GM11168 (cell line): ENCODE data around the gene BCL11A.

Experiments
- in situ Hi-C: fragments of 300-500 bp; cut with MboI; formaldehyde crosslinking; loops from one replicate; pipeline ENCODE4 v1.12.0; 2022; ENCODE audit warnings: low sequenced_read_pairs; ENCODE audit not compliant: unreplicated experiment

BCL11A gene

DNA sequence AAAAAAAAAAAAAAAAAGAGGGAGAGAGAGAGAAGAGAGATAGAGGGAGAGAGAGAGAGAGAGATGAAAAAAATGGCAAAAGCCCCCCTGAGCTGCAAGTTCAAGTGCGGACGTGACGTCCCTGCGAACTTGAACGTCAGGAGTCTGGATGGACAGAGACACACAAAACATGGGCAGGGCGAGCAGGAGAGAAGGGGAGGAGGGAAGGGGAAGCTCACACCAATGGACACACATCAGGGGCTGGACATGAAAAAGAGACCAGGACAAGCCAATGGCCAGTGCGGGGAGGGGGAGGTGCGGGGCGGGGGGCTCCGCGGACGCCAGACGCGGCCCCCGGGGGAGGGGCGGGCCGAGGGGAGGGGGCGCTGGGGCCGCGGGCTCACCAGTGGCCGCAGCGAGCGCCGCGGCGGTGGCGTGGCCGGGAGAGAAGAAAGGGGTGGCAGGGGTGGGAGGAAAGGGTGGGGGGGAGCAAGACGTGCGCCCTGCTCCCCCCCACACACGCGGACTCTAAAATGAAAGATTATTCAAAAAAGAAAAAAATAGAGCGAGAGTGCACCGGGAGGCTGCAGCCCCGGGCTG is at the start of gene BCL11A:
Gene BCL11A (minus strand): TSS at position 160 of the 579 bp plus-strand sequence. CDS start 384 bp downstream, outside the sequence.
- in situ Hi-C loops: loop anchor here (25.0 kb wide), 1 partner anchor 391 kb away; no protein-coding TSS in a partner anchor

DNA sequence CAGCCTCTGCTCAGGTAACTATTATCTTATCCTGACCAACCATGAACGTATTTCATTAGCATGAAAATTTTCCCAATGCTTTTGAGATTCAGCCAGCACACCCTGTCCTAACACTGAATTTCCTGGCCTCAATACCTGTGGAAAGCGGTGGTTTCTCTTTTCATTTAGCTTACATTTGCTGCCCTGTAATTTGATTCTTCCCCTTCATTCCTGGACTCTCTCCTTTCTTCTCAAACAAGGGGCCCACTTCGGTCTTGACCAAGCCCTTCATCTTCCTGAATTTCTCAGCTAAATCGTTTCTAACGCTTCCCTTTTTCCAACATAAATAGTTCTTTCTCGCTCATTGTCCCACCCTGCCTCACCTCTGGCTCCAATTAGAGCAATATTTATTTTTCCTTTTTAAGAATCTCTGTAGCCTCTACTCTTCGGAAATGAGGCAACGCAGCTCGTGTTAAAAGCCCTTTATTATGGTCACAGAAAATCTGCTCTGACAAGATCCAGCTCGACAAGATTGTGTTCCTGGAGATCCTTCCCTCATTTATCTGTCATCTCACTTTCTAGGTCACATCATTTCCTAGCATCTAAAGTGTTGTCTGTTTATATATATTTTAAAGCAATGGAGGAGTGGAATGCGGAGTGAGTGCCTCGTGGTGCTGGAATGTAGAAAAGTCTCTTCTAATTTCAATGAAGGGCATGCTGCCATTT is 49.5 kb upstream of the BCL11A start:
- in situ Hi-C loops: no loop called here

GRCh38 chr2:60602388-60602787 is 48.9 kb upstream of the BCL11A start:
- in situ Hi-C loops: no loop called here

- in situ Hi-C loops: no loop called here
These were observed 44.8 kb upstream of the BCL11A start for GRCh38 chr2:60598271-60598670.

GRCh38 chr2:60597346-60597745 is 43.9 kb upstream of the BCL11A start:
- in situ Hi-C loops: no loop called here

DNA sequence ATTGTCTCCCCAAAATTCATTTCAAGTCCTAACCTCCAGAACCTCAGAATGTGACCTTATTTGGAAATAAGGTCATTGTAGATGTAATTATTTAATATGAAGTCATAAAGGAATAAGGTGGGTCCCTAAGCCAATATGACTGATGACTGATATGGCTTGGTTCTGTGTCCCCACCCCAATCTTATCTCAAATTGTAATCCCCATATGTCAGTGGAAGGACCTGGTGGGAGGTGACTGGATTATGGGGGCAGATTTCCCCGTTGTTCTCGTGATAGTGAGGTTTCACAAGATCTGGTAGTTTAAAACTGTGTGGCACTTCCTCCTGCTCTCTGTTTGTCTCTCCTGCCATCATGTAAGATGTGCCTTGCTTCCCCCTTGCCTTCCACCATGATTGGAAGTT is 43.0 kb upstream of the BCL11A start:
- in situ Hi-C loops: no loop called here

- in situ Hi-C loops: no loop called here
These were observed 42.5 kb upstream of the BCL11A start for GRCh38 chr2:60595953-60596352.

GRCh38 chr2:60589104-60589503 is 35.6 kb upstream of the BCL11A start:
- in situ Hi-C loops: no loop called here

- in situ Hi-C loops: no loop called here
These were observed 32.6 kb upstream of the BCL11A start for GRCh38 chr2:60586081-60586480.

GRCh38 chr2:60585276-60585675 is 31.8 kb upstream of the BCL11A start:
- in situ Hi-C loops: no loop called here

DNA sequence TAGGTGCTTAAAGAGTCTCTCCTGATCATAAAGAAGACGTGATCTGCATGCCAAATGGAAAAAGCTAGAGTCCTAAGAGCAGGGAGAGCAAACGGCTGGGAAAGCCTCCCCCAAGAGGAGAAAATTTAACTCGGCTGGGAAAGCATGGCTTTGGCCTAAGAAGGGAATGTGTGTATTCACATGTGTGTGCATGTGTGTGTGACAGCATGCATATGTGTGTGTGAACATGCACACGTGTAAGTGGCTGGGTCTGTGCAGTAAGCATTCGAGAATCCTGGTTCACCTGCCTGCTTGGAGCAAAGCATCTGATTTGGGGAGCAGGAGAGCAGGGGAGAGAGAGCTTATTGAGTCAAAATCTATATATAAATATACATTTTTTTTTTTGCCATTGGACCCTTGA is 30.1 kb upstream of the BCL11A start:
- in situ Hi-C loops: no loop called here

DNA sequence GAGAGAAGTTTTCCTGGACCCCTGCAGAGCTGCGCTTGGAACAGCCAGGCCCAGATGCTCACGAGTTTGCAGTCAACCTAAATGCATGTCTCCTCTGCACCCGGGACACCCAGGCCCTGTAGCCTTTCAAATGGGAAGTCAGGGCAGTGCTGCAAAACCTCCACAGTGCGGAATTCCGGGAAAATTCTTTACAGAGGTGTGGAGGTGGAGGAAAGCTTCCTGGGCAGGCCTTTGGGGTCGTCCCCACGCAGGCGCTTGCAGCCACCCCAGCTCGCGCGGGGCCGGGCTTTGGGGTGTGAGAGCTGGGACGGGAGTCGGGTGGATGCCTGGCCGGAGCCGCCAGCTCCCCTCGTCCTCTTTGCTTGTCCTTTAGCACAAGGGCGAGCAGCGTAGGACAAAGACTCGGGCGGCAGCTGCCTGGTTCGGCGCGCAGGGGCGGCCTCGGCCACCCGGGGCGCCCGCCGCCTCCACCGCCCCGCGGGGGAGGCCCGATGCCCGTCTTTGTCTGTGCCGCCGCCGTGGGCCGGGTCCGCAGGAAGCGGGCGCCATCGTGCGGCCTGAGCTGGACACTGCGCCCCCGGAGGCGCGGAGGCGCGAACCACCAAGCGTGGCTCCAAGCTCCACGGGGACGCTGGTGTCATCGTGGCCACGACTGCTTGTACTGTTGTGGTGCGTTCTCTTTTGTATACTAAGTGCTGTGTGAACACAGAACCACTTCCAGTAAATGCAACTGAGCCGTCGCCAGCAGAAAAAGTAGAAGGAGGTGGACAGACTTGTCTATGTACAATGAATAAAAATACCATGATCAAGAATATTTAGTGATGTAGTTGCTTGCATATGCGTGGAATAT is 28.2 kb upstream of the BCL11A start:
- in situ Hi-C loops: no loop called here

- in situ Hi-C loops: no loop called here
These were observed 24.3 kb upstream of the BCL11A start for GRCh38 chr2:60577682-60578283.

GRCh38 chr2:60573251-60573650 is 19.8 kb upstream of the BCL11A start:
- in situ Hi-C loops: loop anchor here (25.0 kb wide), 1 partner anchor 411 kb away; no protein-coding TSS in a partner anchor

DNA sequence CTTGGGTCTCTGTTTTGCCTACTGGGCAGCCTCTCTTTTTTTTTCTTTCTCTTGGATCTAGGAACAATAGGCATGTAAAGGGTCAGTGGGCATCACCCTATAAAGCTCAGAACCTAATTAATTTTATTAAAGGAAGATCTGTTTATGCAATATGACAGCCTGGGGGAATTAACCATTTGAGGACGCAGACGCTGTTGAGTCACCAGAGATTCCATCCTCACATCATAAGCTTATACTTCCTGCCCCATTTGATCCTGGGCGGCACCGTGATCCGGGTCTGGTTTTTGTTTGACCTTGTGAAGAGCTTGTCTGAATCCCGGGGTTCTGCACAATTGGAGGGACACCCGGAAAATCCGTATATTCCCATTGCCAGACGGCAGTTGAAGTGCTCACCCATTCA is 16.8 kb upstream of the BCL11A start:
- in situ Hi-C loops: loop anchor here (25.0 kb wide), 1 partner anchor 408 kb away; no protein-coding TSS in a partner anchor

DNA sequence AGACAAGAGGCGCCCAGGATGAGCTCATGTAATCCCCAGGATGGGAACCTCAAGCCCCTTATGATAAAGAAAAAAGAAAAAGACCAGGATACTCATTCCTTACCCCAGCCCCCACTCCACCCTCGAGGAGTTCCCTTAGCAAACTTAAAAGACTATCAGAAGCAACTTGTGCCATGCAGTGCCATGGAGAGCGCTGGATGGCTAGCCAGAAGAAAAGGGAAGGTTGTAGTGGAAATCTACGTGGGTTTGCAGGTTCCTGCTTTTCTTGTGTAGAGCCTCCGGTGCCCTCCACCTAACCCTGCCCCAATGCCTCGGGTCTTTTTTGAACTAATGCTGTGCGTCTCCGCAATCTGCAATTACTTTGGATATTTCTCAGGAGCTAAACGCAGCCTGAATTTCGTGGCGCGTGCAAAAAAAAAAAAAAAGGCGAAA is 16.2 kb upstream of the BCL11A start:
- in situ Hi-C loops: loop anchor here (10.0 to 25.0 kb wide), 2 partner anchors 407 to 1265 kb away; no protein-coding TSS in a partner anchor

DNA sequence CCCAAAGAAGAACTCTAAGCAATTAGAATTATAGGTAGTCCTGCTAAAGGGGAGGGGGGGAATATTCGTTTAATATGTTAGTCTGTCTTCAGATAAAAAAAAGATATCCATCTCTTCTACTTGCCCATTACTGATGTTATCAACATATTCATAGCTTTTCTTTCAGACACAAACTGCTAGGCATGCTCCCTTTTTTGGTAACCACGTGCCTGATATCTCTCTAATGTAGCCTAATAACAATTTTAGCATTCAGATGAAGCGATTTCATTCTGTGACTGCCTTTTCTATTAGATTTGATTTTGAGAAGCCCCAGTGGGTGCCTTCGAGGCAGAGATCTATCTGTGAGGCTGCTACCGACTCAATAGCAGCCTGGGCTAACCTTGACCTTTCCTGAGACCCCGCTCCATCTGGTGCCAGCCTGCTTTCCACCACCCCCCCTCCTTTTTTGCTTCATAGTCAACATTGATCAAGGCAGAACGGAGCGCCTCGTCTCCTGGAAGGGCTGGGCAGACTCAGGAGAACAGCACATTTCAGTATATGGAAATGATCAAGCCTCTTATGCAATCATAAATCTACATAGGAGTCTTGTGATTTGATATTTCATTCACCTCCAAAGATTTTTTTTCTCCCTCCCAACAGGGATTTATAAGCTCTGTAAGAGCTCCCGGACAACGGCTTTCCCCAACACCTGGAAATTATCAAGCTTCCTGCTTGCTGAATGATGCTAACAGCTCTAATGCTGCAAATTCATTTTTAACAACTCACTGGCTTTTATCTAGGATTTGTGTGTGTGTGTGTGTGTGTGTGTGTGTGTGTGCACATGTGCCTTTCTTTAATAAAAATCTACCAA is 14.7 kb upstream of the BCL11A start:
- in situ Hi-C loops: loop anchor here (10.0 to 25.0 kb wide), 2 partner anchors 406 to 1263 kb away; no protein-coding TSS in a partner anchor

- in situ Hi-C loops: loop anchor here (10.0 to 25.0 kb wide), 2 partner anchors 405 to 1262 kb away; no protein-coding TSS in a partner anchor
These were observed 13.6 kb upstream of the BCL11A start for GRCh38 chr2:60567096-60567495.

DNA sequence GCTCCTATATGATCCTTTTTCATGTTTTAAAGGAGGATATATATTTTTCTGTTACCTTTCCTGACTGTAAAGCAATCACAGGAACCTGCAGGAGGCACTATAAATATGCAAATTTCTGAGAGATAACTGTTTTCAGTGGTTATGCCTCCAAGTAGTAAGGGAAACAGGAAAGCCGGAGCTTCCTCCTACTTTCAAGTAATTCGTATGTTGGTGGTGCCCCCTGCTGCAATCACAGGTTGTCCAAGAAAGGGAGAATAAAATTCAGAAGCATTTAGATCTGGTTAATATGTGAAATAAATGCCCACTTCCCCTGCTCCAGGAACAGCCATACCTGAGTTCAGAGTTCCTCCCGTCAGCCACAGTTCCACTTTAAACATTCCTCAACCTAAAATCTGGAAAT is 12.0 kb upstream of the BCL11A start:
- in situ Hi-C loops: loop anchor here (10.0 to 25.0 kb wide), 2 partner anchors 403 to 1261 kb away; no protein-coding TSS in a partner anchor
